H1 (cell line): ENCODE measurements around the gene BBX.

Experiments used
- EP300 ChIP-seq, 2 experiments: IDR thresholded peaks; 1 replicate in 1 of 2; 2 replicates in 1 of 2; pipeline ENCODE4 v1.6.1; 2011 to 2012; ENCODE audit warnings: low read depth in 2 of 2, low read length in 2 of 2, mild to moderate bottlenecking in 2 of 2, borderline replicate concordance in 1 of 2, inconsistent platforms in 1 of 2, moderate library complexity in 1 of 2
- RFX5 ChIP-seq: IDR thresholded peaks from 2 replicates; pipeline ENCODE4 v1.6.1; 2011; ENCODE audit warnings: low read depth, low read length, improper control_type of control experiment, borderline replicate concordance
- TAF1 ChIP-seq: IDR thresholded peaks from 2 replicates; pipeline ENCODE4 v1.6.1; 2011; ENCODE audit warnings: mild to moderate bottlenecking, low read depth, low read length
- ZNF274 ChIP-seq: IDR thresholded peaks from 2 replicates; pipeline ENCODE4 v1.7.0; 2012; ENCODE audit warnings: low read length, borderline replicate concordance; ENCODE audit errors: extremely low read depth
- TF ChIP-seq, protein P1 (sequence below), 3 experiments: IDR thresholded peaks; 1 replicate in 2 of 3; 2 replicates in 1 of 3; pipeline versions ENCODE4 v1.5.1 to v1.6.1; 2011; ENCODE audit warnings: low read length in 3 of 3, mild to moderate bottlenecking in 3 of 3, inconsistent platforms in 2 of 3, low read depth in 1 of 3, moderate library complexity in 1 of 3; ENCODE audit not compliant: insufficient read depth in 1 of 3; ENCODE audit errors: control extremely low read depth in 1 of 3
- TF ChIP-seq, protein P2 (sequence below): IDR thresholded peaks from 2 replicates; pipeline ENCODE4 v1.6.1; 2012; ENCODE audit warnings: inconsistent platforms

DNA sequence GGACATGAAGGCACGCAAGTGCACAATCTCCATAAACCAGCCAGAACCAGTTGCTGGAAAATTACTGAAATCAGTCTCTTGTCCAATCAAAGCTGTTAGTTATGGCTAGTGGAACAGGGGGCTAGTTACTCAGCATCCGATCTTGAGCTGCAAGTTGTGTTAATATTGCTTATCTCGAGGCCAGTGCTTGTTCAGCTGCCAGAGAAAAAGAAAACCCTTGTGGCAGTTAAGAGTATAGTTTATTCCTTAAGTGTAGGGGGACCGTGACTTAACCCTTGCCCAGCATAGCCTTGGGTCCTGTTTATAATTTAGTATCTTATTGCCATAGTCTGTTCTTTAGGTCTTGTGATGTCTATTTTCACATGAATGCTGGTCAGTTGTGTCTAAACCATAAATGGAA, 299.5 kb downstream of the BBX start:
- TF ChIP-seq, protein P1, sequence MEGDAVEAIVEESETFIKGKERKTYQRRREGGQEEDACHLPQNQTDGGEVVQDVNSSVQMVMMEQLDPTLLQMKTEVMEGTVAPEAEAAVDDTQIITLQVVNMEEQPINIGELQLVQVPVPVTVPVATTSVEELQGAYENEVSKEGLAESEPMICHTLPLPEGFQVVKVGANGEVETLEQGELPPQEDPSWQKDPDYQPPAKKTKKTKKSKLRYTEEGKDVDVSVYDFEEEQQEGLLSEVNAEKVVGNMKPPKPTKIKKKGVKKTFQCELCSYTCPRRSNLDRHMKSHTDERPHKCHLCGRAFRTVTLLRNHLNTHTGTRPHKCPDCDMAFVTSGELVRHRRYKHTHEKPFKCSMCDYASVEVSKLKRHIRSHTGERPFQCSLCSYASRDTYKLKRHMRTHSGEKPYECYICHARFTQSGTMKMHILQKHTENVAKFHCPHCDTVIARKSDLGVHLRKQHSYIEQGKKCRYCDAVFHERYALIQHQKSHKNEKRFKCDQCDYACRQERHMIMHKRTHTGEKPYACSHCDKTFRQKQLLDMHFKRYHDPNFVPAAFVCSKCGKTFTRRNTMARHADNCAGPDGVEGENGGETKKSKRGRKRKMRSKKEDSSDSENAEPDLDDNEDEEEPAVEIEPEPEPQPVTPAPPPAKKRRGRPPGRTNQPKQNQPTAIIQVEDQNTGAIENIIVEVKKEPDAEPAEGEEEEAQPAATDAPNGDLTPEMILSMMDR (IDR thresholded peaks at IDR 0.05; ENCODE audit: control extremely low read depth in 1 of 3, insufficient read depth in 1 of 3, low read depth in 1 of 3, low read length in 3 of 3), result no peak
- TF ChIP-seq EP300 (IDR thresholded peaks at IDR 0.05; ENCODE audit: borderline replicate concordance in 1 of 2, low read depth in 2 of 2, low read length in 2 of 2) (no peak), ZNF274 (no peak), TAF1 (no peak), RFX5 (no peak)
- TF ChIP-seq, protein P2, sequence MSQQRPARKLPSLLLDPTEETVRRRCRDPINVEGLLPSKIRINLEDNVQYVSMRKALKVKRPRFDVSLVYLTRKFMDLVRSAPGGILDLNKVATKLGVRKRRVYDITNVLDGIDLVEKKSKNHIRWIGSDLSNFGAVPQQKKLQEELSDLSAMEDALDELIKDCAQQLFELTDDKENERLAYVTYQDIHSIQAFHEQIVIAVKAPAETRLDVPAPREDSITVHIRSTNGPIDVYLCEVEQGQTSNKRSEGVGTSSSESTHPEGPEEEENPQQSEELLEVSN, result no peak
